Neural cell (in vitro differentiated cells): ENCODE results near the gene ZNF274. TPM values are rescaled to one million over a fixed set of nuclear protein-coding genes. Genes with fewer than 3 reads are reported as not detected.
"Not testable (repeated sequence)": the region's sequence is repeated elsewhere in the genome, so short reads cannot be mapped to it uniquely, and the experiment has no call there.

ENCODE experiments used
- H2AFZ ChIP-seq: fragments of 200-600, 300-800 bp; sonication (generic), shearing (Covaris generic); 2 replicates; pipeline ENCODE4 v1.6.0; 2014; ENCODE audit warnings: low read depth, mild to moderate bottlenecking, antibody characterized with exemption, low read length, moderate library complexity
- H3F3A ChIP-seq: fragments of 200-600 bp; shearing (Covaris generic); 2 replicates; pipeline ENCODE4 v1.6.1; 2016; ENCODE audit warnings: mild to moderate bottlenecking, moderate library complexity, mixed read lengths, antibody characterized with exemption, low read length; ENCODE audit not compliant: insufficient read depth, poor library complexity, severe bottlenecking
- H3K27ac ChIP-seq: fragments of 200-600, 300-800 bp; sonication (generic), shearing (Covaris generic); 2 replicates; pipeline ENCODE4 v1.5.1; 2014; ENCODE audit warnings: mild to moderate bottlenecking, low read length, moderate library complexity
- H3K27me3 ChIP-seq: fragments of 300-800, 200-600 bp; sonication (generic), shearing (Covaris generic); 2 replicates; pipeline ENCODE4 v1.6.0; 2014; ENCODE audit warnings: mild to moderate bottlenecking, low read depth, low read length, moderate library complexity; ENCODE audit not compliant: insufficient read depth
- H3K36me3 ChIP-seq: fragments of 300-800, 200-600 bp; sonication (generic), shearing (Covaris generic); 2 replicates; pipeline ENCODE4 v1.5.1; 2014; ENCODE audit warnings: mild to moderate bottlenecking, antibody characterized with exemption, low read length, moderate library complexity; ENCODE audit not compliant: insufficient read depth
- H3K4me2 ChIP-seq: fragments of 300-800, 200-600 bp; sonication (generic), shearing (Covaris generic); 2 replicates; pipeline ENCODE4 v1.6.0; 2014; ENCODE audit warnings: mild to moderate bottlenecking, low read length
- H3K4me3 ChIP-seq: fragments of 300-800, 200-600 bp; sonication (generic), shearing (Covaris generic); 2 replicates; pipeline ENCODE4 v1.5.1; 2014; ENCODE audit warnings: mild to moderate bottlenecking, low read length, moderate library complexity
- H3K79me2 ChIP-seq: fragments of 200-600 bp; shearing (Covaris generic); replicated peaks from 2 replicates; pipeline ENCODE4 v1.6.0; 2014; ENCODE audit warnings: mild to moderate bottlenecking, low read length, moderate library complexity; ENCODE audit not compliant: insufficient read depth
- H3K9ac ChIP-seq: fragments of 300-800, 200-600 bp; sonication (generic), shearing (Covaris generic); 2 replicates; pipeline ENCODE4 v1.6.1; 2016; ENCODE audit warnings: mild to moderate bottlenecking, low read length, mixed read lengths
- H3K9me2 ChIP-seq: fragments of 200-600 bp; shearing (Covaris generic); 2 replicates; pipeline ENCODE4 v1.6.1; 2016; ENCODE audit warnings: mild to moderate bottlenecking, low read length, mixed read lengths; ENCODE audit not compliant: insufficient read depth
- H3K9me3 ChIP-seq: fragments of 200-600, 300-800 bp; sonication (generic), shearing (Covaris generic); 2 replicates; pipeline ENCODE4 v1.6.1; 2016; ENCODE audit warnings: mild to moderate bottlenecking, mixed run types, low read length, moderate library complexity, mixed read lengths
- H4K20me1 ChIP-seq: fragments of 200-600 bp; shearing (Covaris generic); 2 replicates; pipeline ENCODE4 v1.6.1; 2016; ENCODE audit warnings: mild to moderate bottlenecking, mixed run types; ENCODE audit not compliant: insufficient read depth
- EP300 ChIP-seq: fragments of 450-650 bp; conservative IDR thresholded peaks from 2 replicates; pipeline ENCODE4 v1.6.1; 2014; ENCODE audit warnings: antibody characterized with exemption, mild to moderate bottlenecking, moderate library complexity; ENCODE audit not compliant: poor library complexity, severe bottlenecking
- EZH2 ChIP-seq: fragments of 200-600, 300-800 bp; shearing (Covaris generic), sonication (generic); IDR thresholded peaks from 2 replicates; pipeline ENCODE4 v1.6.1; 2014; ENCODE audit warnings: antibody characterized with exemption, low read length, borderline replicate concordance, mild to moderate bottlenecking; ENCODE audit not compliant: insufficient read depth, poor library complexity, severe bottlenecking
- MXI1 ChIP-seq: fragments of 450-650 bp; conservative IDR thresholded peaks from 2 replicates; pipeline ENCODE4 v1.6.1; 2014; ENCODE audit warnings: antibody characterized with exemption, mild to moderate bottlenecking; ENCODE audit not compliant: poor library complexity, severe bottlenecking
- POLR2AphosphoS5 ChIP-seq: IDR thresholded peaks from 2 replicates; pipeline ENCODE4 v1.6.1; 2012
- RAD21 ChIP-seq: fragments of 450-650 bp; conservative IDR thresholded peaks from 2 replicates; pipeline ENCODE4 v1.6.1; 2014; ENCODE audit warnings: antibody characterized with exemption, mild to moderate bottlenecking, moderate library complexity
- SMC3 ChIP-seq: fragments of 450-650 bp; conservative IDR thresholded peaks from 2 replicates; pipeline ENCODE4 v1.6.1; 2014; ENCODE audit warnings: antibody characterized with exemption, mild to moderate bottlenecking, moderate library complexity; ENCODE audit not compliant: poor library complexity
- TAF1 ChIP-seq: IDR thresholded peaks from 2 replicates; pipeline ENCODE4 v1.6.1; 2012; ENCODE audit warnings: low read depth
- polyA plus RNA-seq: library from polyadenylated mRNA; depleted of rRNA; stranded (reverse); fragments of >200 nt; gene quantifications from 2 replicates; pipeline ENCODE4 v1.2.3, GENCODE V29; 2014
- TF ChIP-seq, protein P1 (sequence below): IDR thresholded peaks from 2 replicates; pipeline ENCODE4 v1.6.1; 2012; ENCODE audit warnings: borderline replicate concordance
- TF ChIP-seq, protein P2 (sequence below): fragments of 450-650 bp; IDR thresholded peaks from 2 replicates; pipeline ENCODE4 v1.5.1; 2014; ENCODE audit warnings: antibody characterized with exemption, mild to moderate bottlenecking, moderate library complexity; ENCODE audit not compliant: poor library complexity, severe bottlenecking

The ZNF274 gene
- polyA plus RNA-seq, 1 donor from 2014 or later, result 47.2 TPM

DNA sequence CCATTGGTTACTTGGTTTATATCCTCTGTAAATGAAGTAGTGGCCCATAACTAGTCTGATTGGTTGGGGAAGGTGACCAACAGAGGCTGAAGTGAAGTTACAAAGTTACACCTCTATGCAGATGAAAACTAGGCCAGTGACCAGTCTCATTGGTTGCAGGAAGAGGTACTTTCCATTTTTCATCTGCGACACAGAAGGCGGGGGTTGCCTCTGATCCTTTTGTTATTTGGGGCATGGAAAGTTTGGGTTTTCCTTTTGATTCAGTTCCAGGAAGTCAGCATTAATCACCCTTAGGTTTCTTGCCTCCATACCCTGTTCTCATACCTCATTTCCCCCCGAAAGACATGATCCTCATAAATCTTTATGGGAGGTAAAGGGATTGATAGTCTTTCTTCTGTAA is 66.0 kb downstream of the ZNF274 start:
- no peaks in the 10 kb centered on the region for H3K9me2 ChIP-seq
- no peak overlapping the region for H2AFZ ChIP-seq
- peaks cover 54% of the 10 kb centered on the region for H3K9me3 ChIP-seq
- no peak overlapping the region for H3K4me3 ChIP-seq
- H3K79me2 ChIP-seq, result no peaks in the 10 kb centered on the region
- TF ChIP-seq POLR2AphosphoS5, result no peak
- TF ChIP-seq, protein P1, sequence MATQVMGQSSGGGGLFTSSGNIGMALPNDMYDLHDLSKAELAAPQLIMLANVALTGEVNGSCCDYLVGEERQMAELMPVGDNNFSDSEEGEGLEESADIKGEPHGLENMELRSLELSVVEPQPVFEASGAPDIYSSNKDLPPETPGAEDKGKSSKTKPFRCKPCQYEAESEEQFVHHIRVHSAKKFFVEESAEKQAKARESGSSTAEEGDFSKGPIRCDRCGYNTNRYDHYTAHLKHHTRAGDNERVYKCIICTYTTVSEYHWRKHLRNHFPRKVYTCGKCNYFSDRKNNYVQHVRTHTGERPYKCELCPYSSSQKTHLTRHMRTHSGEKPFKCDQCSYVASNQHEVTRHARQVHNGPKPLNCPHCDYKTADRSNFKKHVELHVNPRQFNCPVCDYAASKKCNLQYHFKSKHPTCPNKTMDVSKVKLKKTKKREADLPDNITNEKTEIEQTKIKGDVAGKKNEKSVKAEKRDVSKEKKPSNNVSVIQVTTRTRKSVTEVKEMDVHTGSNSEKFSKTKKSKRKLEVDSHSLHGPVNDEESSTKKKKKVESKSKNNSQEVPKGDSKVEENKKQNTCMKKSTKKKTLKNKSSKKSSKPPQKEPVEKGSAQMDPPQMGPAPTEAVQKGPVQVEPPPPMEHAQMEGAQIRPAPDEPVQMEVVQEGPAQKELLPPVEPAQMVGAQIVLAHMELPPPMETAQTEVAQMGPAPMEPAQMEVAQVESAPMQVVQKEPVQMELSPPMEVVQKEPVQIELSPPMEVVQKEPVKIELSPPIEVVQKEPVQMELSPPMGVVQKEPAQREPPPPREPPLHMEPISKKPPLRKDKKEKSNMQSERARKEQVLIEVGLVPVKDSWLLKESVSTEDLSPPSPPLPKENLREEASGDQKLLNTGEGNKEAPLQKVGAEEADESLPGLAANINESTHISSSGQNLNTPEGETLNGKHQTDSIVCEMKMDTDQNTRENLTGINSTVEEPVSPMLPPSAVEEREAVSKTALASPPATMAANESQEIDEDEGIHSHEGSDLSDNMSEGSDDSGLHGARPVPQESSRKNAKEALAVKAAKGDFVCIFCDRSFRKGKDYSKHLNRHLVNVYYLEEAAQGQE, result no peak
- TF ChIP-seq, protein P2, sequence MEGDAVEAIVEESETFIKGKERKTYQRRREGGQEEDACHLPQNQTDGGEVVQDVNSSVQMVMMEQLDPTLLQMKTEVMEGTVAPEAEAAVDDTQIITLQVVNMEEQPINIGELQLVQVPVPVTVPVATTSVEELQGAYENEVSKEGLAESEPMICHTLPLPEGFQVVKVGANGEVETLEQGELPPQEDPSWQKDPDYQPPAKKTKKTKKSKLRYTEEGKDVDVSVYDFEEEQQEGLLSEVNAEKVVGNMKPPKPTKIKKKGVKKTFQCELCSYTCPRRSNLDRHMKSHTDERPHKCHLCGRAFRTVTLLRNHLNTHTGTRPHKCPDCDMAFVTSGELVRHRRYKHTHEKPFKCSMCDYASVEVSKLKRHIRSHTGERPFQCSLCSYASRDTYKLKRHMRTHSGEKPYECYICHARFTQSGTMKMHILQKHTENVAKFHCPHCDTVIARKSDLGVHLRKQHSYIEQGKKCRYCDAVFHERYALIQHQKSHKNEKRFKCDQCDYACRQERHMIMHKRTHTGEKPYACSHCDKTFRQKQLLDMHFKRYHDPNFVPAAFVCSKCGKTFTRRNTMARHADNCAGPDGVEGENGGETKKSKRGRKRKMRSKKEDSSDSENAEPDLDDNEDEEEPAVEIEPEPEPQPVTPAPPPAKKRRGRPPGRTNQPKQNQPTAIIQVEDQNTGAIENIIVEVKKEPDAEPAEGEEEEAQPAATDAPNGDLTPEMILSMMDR, result no peak
- TF ChIP-seq EZH2, result no peak
- TF ChIP-seq TAF1, result no peak
- no peak for TF ChIP-seq MXI1
- no peak overlapping the region for H3K27ac ChIP-seq
- no peak overlapping the region for H3K9ac ChIP-seq
- no peaks in the 10 kb centered on the region for H3F3A ChIP-seq
- no peaks in the 10 kb centered on the region for H4K20me1 ChIP-seq
- no peaks in the 10 kb centered on the region for H3K27me3 ChIP-seq
- H3K4me2 ChIP-seq, result no peak overlapping the region
- H3K36me3 ChIP-seq, result peaks cover 22% of the 10 kb centered on the region

DNA sequence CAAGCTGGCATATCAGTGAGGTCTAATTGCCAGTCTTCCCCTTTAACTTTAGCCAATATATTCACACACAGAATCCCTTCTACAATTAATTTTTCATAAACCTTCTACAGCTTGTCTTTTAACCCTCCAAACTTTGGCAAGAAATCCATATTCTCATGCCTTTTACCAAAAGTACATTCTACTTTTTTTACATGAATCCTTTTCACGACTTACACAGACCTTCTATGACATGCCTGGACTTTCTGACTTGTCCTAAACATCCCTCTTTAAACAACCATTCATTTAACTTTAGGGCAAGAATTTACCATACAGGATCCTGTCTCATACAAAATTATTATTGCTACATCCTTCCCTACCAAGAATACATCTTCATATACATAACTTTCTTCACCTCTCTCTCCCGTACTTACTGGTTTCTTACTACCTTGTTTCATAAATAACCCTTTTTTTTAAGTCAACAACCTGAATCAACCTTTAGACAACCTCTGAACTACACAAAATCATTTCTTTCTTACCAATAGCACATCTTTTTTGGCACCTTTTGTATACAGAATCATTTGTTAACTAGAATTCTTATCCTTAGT is 69.3 kb downstream of the ZNF274 start:
- no peaks in the 10 kb centered on the region for H3F3A ChIP-seq
- no peak overlapping the region for H3K4me2 ChIP-seq
- H2AFZ ChIP-seq, result no peak overlapping the region
- peaks cover 15% of the 10 kb centered on the region for H3K36me3 ChIP-seq
- H4K20me1 ChIP-seq, result no peaks in the 10 kb centered on the region
- H3K9me3 ChIP-seq, result peaks cover 54% of the 10 kb centered on the region
- no peak overlapping the region for H3K9ac ChIP-seq
- TF ChIP-seq EP300 (no peak), POLR2AphosphoS5 (no peak), RAD21 (no peak), TAF1 (no peak), SMC3 (no peak), EZH2 (no peak), MXI1 (no peak)
- TF ChIP-seq, protein P1, result no peak
- TF ChIP-seq, protein P2, result no peak
- no peaks in the 10 kb centered on the region for H3K27me3 ChIP-seq
- H3K4me3 ChIP-seq, result no peak overlapping the region
- no peak overlapping the region for H3K27ac ChIP-seq
- H3K9me2 ChIP-seq, result no peaks in the 10 kb centered on the region
- H3K79me2 ChIP-seq, result no peaks in the 10 kb centered on the region

DNA sequence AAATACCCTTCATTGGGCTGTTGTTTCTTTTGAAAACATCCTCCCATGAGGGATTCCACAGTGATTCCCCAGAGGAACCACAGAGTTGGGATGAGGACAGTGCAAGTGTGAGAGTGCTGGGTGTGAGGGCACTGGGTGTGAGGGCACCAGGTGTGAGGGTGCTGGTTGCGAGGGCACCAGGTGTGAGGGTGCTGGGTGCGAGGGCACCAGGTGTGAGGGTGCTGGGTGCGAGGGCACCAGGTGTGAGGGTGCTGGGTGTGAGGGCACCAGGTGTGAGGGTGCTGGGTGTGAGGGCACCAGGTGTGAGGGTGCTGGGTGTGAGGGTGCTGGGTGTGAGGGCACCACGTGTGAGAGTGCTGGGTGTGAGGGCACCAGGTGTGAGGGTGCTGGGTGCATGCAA is 75.4 kb downstream of the ZNF274 start:
- not testable (repeated sequence) for H3K79me2 ChIP-seq, H4K20me1 ChIP-seq, H3F3A ChIP-seq, H3K27me3 ChIP-seq, H3K27ac ChIP-seq, H2AFZ ChIP-seq, H3K4me3 ChIP-seq, H3K4me2 ChIP-seq, H3K9ac ChIP-seq, H3K9me2 ChIP-seq
- H3K9me3 ChIP-seq, result peaks cover 74% of the 10 kb centered on the region
- H3K36me3 ChIP-seq, result peaks cover 31% of the 10 kb centered on the region
